ENCODE data around the gene HCN2. TPM values are rescaled to one million over a fixed set of nuclear protein-coding genes. Genes with fewer than 3 reads are reported as not detected.

Gene HCN2
- total and polyA plus RNA-seq, 9 of the 15 experiments (the other 6 are each of a cell fraction or from before 2014, with no cell fraction given) = 0.29 to 4.2 (median 0.82) TPM; not detected in 2

- FAIRE-seq (no peak), ATAC-seq (no peak), DNase-seq (ENCODE audit: extremely low read depth in 1 of 4, low spot score in 3 of 4) (no peak)
- in situ Hi-C loops (cut with MboI) = no loop called here
- Histone ChIP-seq H3K27me3 (ENCODE audit: control insufficient read depth in 2 of 2, insufficient read depth in 2 of 2, low read length in 2 of 2) (no peaks in the 10 kb centered on the region), H3K9me1 (ENCODE audit: control insufficient read depth, insufficient read depth, low read length) (no peaks in the 10 kb centered on the region), H3K9me3 (replicated peaks; ENCODE audit: control insufficient read depth, insufficient read depth, low read depth, low read length) (no peaks in the 10 kb centered on the region), H3K4me2 (ENCODE audit: insufficient read depth, low read length) (no peak overlapping the region), H3K36me3 (ENCODE audit: control insufficient read depth, insufficient read depth, low read length) (peaks cover 13% of the 10 kb centered on the region; the same call in 1 of the 3 replicates), H2AFZ (ENCODE audit: low read depth, low read length) (no peak overlapping the region), H4K20me1 (replicated peaks; ENCODE audit: control insufficient read depth, insufficient read depth, low read length) (no peaks in the 10 kb centered on the region), H3K4me1 (replicated peaks in 1 of 2; ENCODE audit: control insufficient read depth in 2 of 2, insufficient read depth in 2 of 2, low read length in 2 of 2) (peaks cover 4 to 53% of the 10 kb centered on the region in 2 experiments; a peak in 4 of 5 replicates), H3K4me3 (no peak overlapping the region), H3K9ac (ENCODE audit: insufficient read depth in 1 of 2, low read depth in 2 of 2, low read length in 2 of 2) (no peak overlapping the region), H3K27ac (ENCODE audit: extremely low read depth, low read depth, low read length) (no peak overlapping the region), H3K79me2 (ENCODE audit: control insufficient read depth, insufficient read depth, low read length) (no peaks in the 10 kb centered on the region)
- ChIA-PET CTCF (ENCODE audit: low intra/inter-chr PET ratio) (no interaction called here), POLR2A (no interaction called here)
- intact Hi-C loops (cut with micrococcal nuclease) = no loop called here
- BruUV-seq (replicated peaks) = no TSS peak
- TF ChIP-seq NR2F6 (CRISPR knock-in tag; IDR thresholded peaks at IDR 0.05) (no peak), TRIM25 (IDR thresholded peaks at IDR 0.05; ENCODE audit: borderline replicate concordance) (no peak), POLR2G (IDR thresholded peaks at IDR 0.05; ENCODE audit: low read depth, low read length) (0 out of 2 replicates have a peak, but pooled peaks have one; percentile 16)
- TF ChIP-seq, protein P1, sequence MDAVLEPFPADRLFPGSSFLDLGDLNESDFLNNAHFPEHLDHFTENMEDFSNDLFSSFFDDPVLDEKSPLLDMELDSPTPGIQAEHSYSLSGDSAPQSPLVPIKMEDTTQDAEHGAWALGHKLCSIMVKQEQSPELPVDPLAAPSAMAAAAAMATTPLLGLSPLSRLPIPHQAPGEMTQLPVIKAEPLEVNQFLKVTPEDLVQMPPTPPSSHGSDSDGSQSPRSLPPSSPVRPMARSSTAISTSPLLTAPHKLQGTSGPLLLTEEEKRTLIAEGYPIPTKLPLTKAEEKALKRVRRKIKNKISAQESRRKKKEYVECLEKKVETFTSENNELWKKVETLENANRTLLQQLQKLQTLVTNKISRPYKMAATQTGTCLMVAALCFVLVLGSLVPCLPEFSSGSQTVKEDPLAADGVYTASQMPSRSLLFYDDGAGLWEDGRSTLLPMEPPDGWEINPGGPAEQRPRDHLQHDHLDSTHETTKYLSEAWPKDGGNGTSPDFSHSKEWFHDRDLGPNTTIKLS (IDR thresholded peaks at IDR 0.05; ENCODE audit: borderline replicate concordance, low read depth) = no peak
- TF ChIP-seq, protein P2, sequence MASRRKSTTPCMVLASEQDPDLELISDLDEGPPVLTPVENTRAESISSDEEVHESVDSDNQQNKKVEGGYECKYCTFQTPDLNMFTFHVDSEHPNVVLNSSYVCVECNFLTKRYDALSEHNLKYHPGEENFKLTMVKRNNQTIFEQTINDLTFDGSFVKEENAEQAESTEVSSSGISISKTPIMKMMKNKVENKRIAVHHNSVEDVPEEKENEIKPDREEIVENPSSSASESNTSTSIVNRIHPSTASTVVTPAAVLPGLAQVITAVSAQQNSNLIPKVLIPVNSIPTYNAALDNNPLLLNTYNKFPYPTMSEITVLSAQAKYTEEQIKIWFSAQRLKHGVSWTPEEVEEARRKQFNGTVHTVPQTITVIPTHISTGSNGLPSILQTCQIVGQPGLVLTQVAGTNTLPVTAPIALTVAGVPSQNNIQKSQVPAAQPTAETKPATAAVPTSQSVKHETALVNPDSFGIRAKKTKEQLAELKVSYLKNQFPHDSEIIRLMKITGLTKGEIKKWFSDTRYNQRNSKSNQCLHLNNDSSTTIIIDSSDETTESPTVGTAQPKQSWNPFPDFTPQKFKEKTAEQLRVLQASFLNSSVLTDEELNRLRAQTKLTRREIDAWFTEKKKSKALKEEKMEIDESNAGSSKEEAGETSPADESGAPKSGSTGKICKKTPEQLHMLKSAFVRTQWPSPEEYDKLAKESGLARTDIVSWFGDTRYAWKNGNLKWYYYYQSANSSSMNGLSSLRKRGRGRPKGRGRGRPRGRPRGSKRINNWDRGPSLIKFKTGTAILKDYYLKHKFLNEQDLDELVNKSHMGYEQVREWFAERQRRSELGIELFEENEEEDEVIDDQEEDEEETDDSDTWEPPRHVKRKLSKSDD (conservative IDR thresholded peaks at IDR 0.05; ENCODE audit: low read length) = no peak
- 83% methylated on average over 18 of the region's 31 CpGs for WGBS (ENCODE audit: insufficient coverage, low coverage, missing lambda C conversion rate)
Measured at GRCh38 chr19:640606-641189, 51.0 kb downstream of the HCN2 start.
